DND-41 (cell line): ENCODE measurements around the gene SMIM1.
"Not testable (repeated sequence)": the region's sequence is repeated elsewhere in the genome, so short reads cannot be mapped to it uniquely, and the experiment has no call there.

Experiments
- ATAC-seq: fragments of 200-7000 bp; cut with Tn5 transposase; 3 replicates; pipeline ENCODE4 v1.9.1; 2021; ENCODE audit warnings: low read depth; ENCODE audit not compliant: insufficient read depth
- DNase-seq: peaks from one replicate; pipeline ENCODE4 v3.0.0-alpha.2; 2020
- H2AFZ ChIP-seq: 2 replicates; pipeline ENCODE4 v1.6.0; 2012; ENCODE audit warnings: low read depth, low read length
- H3K27ac ChIP-seq: 2 replicates; pipeline ENCODE4 v1.5.1; 2012; ENCODE audit warnings: low read length, inconsistent platforms
- H3K27me3 ChIP-seq: fragments of 200-600 bp; sonication (generic); 2 replicates; pipeline ENCODE4 v1.6.0; 2012; ENCODE audit warnings: low read length, mild to moderate bottlenecking, inconsistent platforms; ENCODE audit not compliant: insufficient read depth, poor library complexity
- H3K36me3 ChIP-seq: 2 replicates; pipeline ENCODE4 v1.5.1; 2012; ENCODE audit warnings: low read length, inconsistent platforms; ENCODE audit not compliant: insufficient read depth
- H3K4me1 ChIP-seq: 2 replicates; pipeline ENCODE4 v1.5.1; 2012; ENCODE audit warnings: mild to moderate bottlenecking, low read length; ENCODE audit not compliant: insufficient read depth
- H3K4me2 ChIP-seq: 2 replicates; pipeline ENCODE4 v1.6.0; 2012; ENCODE audit warnings: mild to moderate bottlenecking, moderate library complexity, low read length, inconsistent platforms; ENCODE audit not compliant: insufficient read depth
- H3K4me3 ChIP-seq, 2 experiments: fragments of 200-600 bp in 1 of 2; shearing (Covaris generic) in 1 of 2; 2 replicates each; pipeline ENCODE4 v1.5.1; 2012 to 2016; ENCODE audit warnings: inconsistent platforms in 2 of 2, low read length in 2 of 2, mild to moderate bottlenecking in 2 of 2, low read depth in 1 of 2, moderate library complexity in 1 of 2
- H3K79me2 ChIP-seq: 2 replicates; pipeline ENCODE4 v1.6.0; 2012; ENCODE audit warnings: low read length, inconsistent platforms; ENCODE audit not compliant: insufficient read depth
- H3K9ac ChIP-seq: 2 replicates; pipeline ENCODE4 v1.6.0; 2012; ENCODE audit warnings: low read depth, mild to moderate bottlenecking, inconsistent platforms, low read length, moderate library complexity
- H3K9me3 ChIP-seq: 2 replicates; pipeline ENCODE4 v1.5.1; 2012; ENCODE audit warnings: low read length, moderate library complexity, mild to moderate bottlenecking, inconsistent platforms; ENCODE audit not compliant: insufficient read depth, severe bottlenecking
- H4K20me1 ChIP-seq: 2 replicates; pipeline ENCODE4 v1.6.0; 2012; ENCODE audit warnings: low read length; ENCODE audit not compliant: insufficient read depth
- CTCF ChIP-seq: IDR thresholded peaks from 2 replicates; pipeline ENCODE4 v1.5.1; 2012; ENCODE audit warnings: borderline replicate concordance, low read length, moderate library complexity, mild to moderate bottlenecking; ENCODE audit not compliant: poor library complexity, severe bottlenecking; ENCODE audit errors: extremely low read depth
- EZH2 ChIP-seq: IDR thresholded peaks from 3 replicates; pipeline ENCODE4 v1.6.1; 2012; ENCODE audit warnings: borderline replicate concordance, low read depth, mild to moderate bottlenecking, moderate library complexity, low read length, inconsistent platforms; ENCODE audit not compliant: severe bottlenecking

Gene SMIM1

GRCh38 chr1:3809680-3810079 is 37.1 kb downstream of the SMIM1 start:
- Histone ChIP-seq H3K4me2 (no peak overlapping the region), H3K9me3 (peaks cover 7% of the 10 kb centered on the region), H3K36me3 (0 out of 2 replicates have a peak, but pooled peaks cover 7% of the 10 kb centered on the region), H3K27me3 (no peaks in the 10 kb centered on the region), H3K27ac (no peak overlapping the region), H3K4me3 (no peak overlapping the region), H3K4me1 (no peaks in the 10 kb centered on the region), H4K20me1 (no peaks in the 10 kb centered on the region), H3K9ac (no peak overlapping the region), H3K79me2 (no peaks in the 10 kb centered on the region), H2AFZ (no peak overlapping the region)
- TF ChIP-seq EZH2 (no peak), CTCF (no peak)
- ATAC-seq: no peak
- DNase-seq: no peak

GRCh38 chr1:3810149-3810761 is 37.7 kb downstream of the SMIM1 start:
- ATAC-seq: not testable (repeated sequence)

GRCh38 chr1:3811595-3811911 is 39.0 kb downstream of the SMIM1 start:
- H3K27ac ChIP-seq: no peak overlapping the region
- no peak overlapping the region for H2AFZ ChIP-seq
- peaks cover 12% of the 10 kb centered on the region for H3K36me3 ChIP-seq
- H3K9ac ChIP-seq: no peak overlapping the region
- H3K79me2 ChIP-seq: no peaks in the 10 kb centered on the region
- H3K4me2 ChIP-seq: no peak overlapping the region
- no peak for DNase-seq
- no peak for ATAC-seq
- no peaks in the 10 kb centered on the region for H3K4me1 ChIP-seq
- TF ChIP-seq EZH2 (no peak), CTCF (no peak)
- no peak overlapping the region for H3K4me3 ChIP-seq
- no peaks in the 10 kb centered on the region for H3K27me3 ChIP-seq
- H4K20me1 ChIP-seq: no peaks in the 10 kb centered on the region
- peaks cover 7% of the 10 kb centered on the region for H3K9me3 ChIP-seq

More at GRCh38 chr1:3810149-3810761, 37.7 kb downstream of the SMIM1 start:
- not testable (repeated sequence) for H3K79me2 ChIP-seq, H3K4me1 ChIP-seq, H3K4me2 ChIP-seq, H3K27ac ChIP-seq, H3K4me3 ChIP-seq, H3K27me3 ChIP-seq, DNase-seq, H4K20me1 ChIP-seq, H3K9ac ChIP-seq, H3K9me3 ChIP-seq, H2AFZ ChIP-seq
- H3K36me3 ChIP-seq: peaks cover 12% of the 10 kb centered on the region

GRCh38 chr1:3814065-3814464 is 41.5 kb downstream of the SMIM1 start:
- Histone ChIP-seq H3K4me1 (no peaks in the 10 kb centered on the region), H3K9ac (no peak overlapping the region), H2AFZ (no peak overlapping the region), H3K9me3 (no peaks in the 10 kb centered on the region), H4K20me1 (no peaks in the 10 kb centered on the region), H3K4me3 (no peak overlapping the region), H3K36me3 (peaks cover 12% of the 10 kb centered on the region), H3K27me3 (no peaks in the 10 kb centered on the region), H3K79me2 (no peaks in the 10 kb centered on the region), H3K4me2 (no peak overlapping the region), H3K27ac (no peak overlapping the region)
- DNase-seq: no peak
- TF ChIP-seq CTCF (no peak), EZH2 (no peak)
- no peak for ATAC-seq
